ENCODE measurements around the gene PLCH2. TPM values are rescaled to one million over a fixed set of nuclear protein-coding genes. Genes with fewer than 3 reads are reported as not detected.

The PLCH2 gene
- total RNA-seq, 2 experiments from 2014 or later: 8.9 to 10.3 TPM

DNA sequence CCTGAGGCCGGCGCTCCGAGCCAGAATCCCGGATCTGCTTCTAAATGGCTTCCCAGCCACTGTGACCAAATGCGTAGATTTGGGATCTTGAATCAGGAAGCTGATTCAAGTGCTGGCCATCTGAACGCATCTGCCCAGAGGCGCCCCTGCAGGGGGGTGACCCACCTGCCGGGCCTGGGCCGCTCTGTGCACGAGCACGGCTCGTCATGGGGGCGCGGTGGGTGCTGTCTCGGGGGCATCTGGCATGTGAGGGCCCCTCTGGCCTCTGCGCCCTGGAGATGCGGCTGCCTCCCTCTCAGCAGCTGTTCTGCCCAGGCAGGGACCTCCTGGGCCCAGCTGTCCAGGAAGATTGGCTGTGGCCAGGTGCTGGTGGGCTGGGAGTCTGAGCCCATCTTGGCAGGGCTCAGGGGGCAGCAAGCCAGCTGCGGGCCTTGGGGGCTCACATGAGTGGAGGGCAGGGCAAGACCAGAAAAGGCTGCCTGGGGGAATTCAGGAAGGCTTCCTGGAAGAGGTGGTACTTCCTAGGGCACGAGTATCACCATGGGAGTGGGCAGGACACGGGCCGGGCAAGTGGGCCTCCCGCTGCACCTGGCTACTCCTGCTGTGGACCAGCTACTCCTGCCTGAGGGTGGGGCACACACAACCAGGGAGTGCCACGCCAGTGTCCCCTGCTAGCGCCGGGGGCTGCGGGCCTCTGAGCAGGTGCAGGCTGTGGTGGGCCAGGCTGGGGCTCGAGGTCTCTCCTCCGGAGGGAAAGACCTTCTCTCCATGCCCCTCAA lies 25.1 kb downstream of the PLCH2 start:
- no peaks in the 10 kb centered on the region for H3K9me3 Mint-ChIP-seq
- H3K4me1 Mint-ChIP-seq (ENCODE audit: low read depth): peaks cover 15% of the 10 kb centered on the region
- no peak overlapping the region for H3K27ac Mint-ChIP-seq
- no peak overlapping the region for H3K4me3 Mint-ChIP-seq
- CTCF ChIA-PET: interaction anchor here (1.0 to 1.5 kb wide), 3 partner anchors 25 to 86 kb away, joined by 3 to 4 read pairs (median 3); partner anchors contain the start of gene PANK4
- H3K36me3 Mint-ChIP-seq: no peaks in the 10 kb centered on the region
- POLR2A ChIA-PET: interaction anchor here (1.5 kb wide), 1 partner anchor 25 kb away, joined by 3 read pairs; no protein-coding TSS in a partner anchor
- DNase-seq: no peak
- intact Hi-C loops (cut with micrococcal nuclease): no loop called here
- H3K27me3 Mint-ChIP-seq: no peaks in the 10 kb centered on the region

DNA sequence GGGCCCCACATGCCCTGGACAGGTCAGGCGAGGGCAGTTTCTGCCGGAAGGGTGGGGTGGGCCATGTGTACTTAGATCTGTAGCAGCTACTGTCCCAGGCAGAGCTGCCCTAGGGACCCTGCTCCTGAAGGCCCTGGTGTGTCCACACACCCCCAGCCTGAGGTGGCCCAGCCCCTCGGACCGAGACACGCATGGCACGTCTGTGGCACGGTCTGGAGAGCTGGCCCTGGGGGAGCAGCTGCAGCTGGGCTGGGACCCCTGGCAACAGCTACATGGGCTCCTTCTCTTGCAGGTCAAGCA lies 25.7 kb downstream of the PLCH2 start:
- Mint-ChIP-seq H3K27ac (no peak overlapping the region), H3K27me3 (no peaks in the 10 kb centered on the region), H3K4me1 (ENCODE audit: low read depth) (peaks cover 13% of the 10 kb centered on the region), H3K36me3 (no peaks in the 10 kb centered on the region), H3K4me3 (no peak overlapping the region), H3K9me3 (no peaks in the 10 kb centered on the region)
- intact Hi-C loops (cut with micrococcal nuclease): no loop called here
- ChIA-PET POLR2A (no interaction called here), CTCF (interaction anchor here (1.4 kb wide), 1 partner anchor 46 kb away, joined by 4 read pairs; no protein-coding TSS in a partner anchor)
- DNase-seq: no peak

DNA sequence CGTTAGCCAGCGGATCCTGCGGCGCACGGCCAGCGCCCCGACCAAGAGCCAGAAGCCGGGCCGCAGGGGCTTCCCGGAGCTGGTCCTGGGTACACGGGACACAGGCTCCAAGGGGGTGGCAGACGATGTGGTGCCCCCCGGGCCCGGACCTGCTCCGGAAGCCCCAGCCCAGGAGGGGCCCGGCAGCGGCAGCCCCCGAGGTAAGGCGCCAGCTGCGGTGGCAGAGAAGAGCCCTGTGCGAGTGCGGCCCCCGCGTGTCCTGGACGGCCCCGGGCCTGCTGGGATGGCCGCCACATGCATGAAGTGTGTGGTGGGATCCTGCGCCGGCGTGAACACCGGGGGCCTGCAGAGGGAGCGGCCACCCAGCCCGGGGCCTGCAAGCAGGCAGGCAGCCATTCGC lies 26.1 kb downstream of the PLCH2 start:
- intact Hi-C loops (cut with micrococcal nuclease): no loop called here
- Mint-ChIP-seq H3K27me3 (no peaks in the 10 kb centered on the region), H3K36me3 (no peaks in the 10 kb centered on the region), H3K4me3 (no peak overlapping the region), H3K9me3 (no peaks in the 10 kb centered on the region), H3K27ac (no peak overlapping the region), H3K4me1 (ENCODE audit: low read depth) (peaks cover 13% of the 10 kb centered on the region)
- ChIA-PET POLR2A (no interaction called here), CTCF (no interaction called here)
- no peak for DNase-seq

DNA sequence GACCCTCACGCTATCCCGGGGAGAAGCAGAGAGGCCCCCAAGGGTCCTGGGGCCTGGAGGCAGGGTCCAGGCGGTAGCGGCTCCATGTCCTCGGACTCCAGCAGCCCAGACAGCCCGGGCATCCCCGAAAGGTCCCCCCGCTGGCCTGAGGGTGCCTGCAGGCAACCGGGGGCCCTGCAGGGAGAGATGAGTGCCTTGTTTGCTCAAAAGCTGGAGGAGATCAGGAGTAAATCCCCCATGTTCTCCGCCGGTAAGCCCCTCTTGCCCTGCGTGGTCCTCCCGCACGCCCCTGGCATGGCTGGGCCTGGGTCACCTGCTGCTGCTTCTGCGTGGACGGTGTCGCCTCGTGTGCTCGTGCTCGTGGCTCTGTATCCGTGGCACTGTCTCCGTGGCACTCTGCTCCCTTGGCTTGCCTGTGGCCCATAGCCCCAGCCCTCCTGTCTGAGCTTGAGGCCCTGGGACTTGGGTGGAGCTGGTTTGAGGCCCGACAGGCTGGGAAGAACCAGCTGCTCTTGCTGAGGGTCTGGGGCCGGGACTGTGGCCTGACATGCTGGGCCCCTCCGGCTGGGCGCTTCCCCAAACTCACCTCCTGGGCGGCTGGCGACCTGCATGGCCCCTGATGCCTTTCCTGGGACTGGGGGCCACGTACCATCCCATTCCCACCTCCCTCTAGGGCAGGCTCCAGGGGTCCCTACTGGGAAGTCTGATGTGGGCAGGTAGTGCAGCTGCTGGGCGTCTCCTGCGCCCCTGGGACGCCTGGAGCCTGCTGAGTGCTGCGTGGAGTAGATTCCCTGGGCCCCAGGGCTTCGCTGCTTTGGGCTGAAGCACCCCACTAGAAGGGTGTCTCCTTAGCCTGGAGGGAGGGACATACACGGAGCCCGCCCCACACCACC lies 26.8 kb downstream of the PLCH2 start:
- no peaks in the 10 kb centered on the region for H3K36me3 Mint-ChIP-seq
- no peak overlapping the region for H3K27ac Mint-ChIP-seq
- CTCF ChIA-PET: no interaction called here
- DNase-seq: no peak
- H3K4me3 Mint-ChIP-seq: no peak overlapping the region
- H3K9me3 Mint-ChIP-seq: no peaks in the 10 kb centered on the region
- POLR2A ChIA-PET: no interaction called here
- H3K27me3 Mint-ChIP-seq: no peaks in the 10 kb centered on the region
- intact Hi-C loops (cut with micrococcal nuclease): no loop called here
- peaks cover 13% of the 10 kb centered on the region for H3K4me1 Mint-ChIP-seq (ENCODE audit: low read depth)

DNA sequence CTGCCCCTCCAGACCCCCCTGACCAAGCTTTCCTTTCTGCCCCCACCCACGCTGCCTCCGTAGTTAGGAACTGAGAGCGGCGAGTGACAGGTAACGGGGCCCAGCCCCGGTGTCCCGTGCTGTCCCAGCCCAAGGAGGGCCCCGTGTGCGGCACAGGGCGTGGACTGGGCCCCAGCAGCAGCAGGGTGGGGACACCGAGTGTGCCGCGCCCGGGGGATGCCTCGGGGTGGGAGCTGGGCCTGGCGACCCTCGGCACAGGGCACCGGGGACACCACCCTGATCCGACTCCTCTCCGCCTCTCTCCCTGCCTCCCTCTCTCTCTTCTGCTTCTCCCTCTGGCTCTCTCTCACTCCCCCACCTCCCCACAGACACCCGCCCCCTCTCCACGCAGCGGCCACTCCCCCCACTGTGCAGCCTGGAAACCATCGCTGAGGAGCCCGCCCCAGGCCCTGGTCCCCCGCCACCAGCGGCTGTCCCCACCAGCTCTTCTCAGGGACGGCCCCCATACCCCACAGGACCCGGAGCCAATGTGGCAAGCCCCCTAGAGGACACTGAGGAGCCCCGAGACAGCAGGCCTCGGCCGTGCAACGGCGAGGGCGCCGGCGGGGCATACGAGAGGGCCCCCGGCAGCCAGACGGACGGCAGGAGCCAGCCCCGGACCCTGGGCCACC lies 27.6 kb downstream of the PLCH2 start:
- no peak overlapping the region for H3K27ac Mint-ChIP-seq
- POLR2A ChIA-PET: no interaction called here
- H3K36me3 Mint-ChIP-seq: no peaks in the 10 kb centered on the region
- DNase-seq: no peak
- intact Hi-C loops (cut with micrococcal nuclease): no loop called here
- H3K9me3 Mint-ChIP-seq: no peaks in the 10 kb centered on the region
- no peaks in the 10 kb centered on the region for H3K27me3 Mint-ChIP-seq
- peaks cover 13% of the 10 kb centered on the region for H3K4me1 Mint-ChIP-seq (ENCODE audit: low read depth)
- CTCF ChIA-PET: no interaction called here
- no peak overlapping the region for H3K4me3 Mint-ChIP-seq

DNA sequence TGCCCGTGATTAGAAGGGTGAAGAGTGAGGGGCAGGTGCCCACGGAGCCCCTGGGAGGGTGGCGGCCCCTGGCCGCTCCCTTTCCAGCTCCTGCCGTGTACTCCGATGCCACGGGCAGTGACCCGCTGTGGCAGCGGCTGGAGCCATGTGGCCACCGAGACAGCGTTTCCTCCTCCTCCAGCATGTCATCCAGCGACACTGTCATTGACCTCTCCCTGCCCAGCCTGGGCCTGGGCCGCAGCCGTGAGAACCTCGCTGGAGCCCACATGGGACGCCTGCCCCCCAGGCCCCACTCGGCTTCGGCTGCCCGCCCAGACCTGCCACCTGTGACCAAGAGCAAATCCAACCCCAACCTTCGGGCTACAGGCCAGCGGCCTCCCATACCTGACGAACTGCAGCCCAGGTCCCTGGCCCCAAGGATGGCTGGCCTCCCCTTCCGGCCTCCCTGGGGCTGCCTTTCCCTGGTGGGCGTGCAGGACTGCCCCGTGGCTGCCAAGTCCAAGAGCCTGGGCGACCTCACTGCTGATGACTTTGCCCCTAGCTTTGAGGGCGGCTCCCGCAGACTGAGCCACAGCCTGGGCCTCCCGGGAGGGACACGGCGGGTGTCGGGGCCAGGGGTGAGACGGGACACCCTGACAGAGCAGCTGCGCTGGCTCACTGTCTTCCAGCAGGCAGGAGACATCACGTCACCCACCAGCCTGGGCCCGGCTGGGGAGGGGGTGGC lies 28.3 kb downstream of the PLCH2 start:
- POLR2A ChIA-PET: no interaction called here
- DNase-seq: no peak
- Mint-ChIP-seq H3K4me1 (ENCODE audit: low read depth) (peaks cover 10% of the 10 kb centered on the region), H3K4me3 (no peak overlapping the region), H3K9me3 (no peaks in the 10 kb centered on the region), H3K27ac (no peak overlapping the region), H3K27me3 (no peaks in the 10 kb centered on the region), H3K36me3 (peaks cover 2% of the 10 kb centered on the region)
- CTCF ChIA-PET: no interaction called here
- intact Hi-C loops (cut with micrococcal nuclease): no loop called here

DNA sequence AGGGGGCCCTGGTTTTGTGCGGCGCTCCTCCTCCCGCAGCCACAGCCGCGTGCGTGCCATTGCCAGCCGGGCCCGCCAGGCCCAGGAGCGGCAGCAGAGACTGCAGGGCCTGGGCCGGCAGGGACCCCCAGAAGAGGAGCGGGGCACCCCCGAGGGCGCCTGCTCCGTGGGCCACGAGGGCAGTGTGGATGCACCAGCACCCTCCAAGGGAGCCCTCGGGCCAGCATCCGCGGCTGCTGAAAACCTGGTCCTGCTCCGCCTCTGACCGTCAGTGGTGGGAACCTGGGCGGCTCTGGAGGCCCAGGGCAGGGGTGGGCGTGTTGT lies 28.8 kb downstream of the PLCH2 start:
- ChIA-PET POLR2A (no interaction called here), CTCF (no interaction called here)
- Mint-ChIP-seq H3K4me3 (no peak overlapping the region), H3K27me3 (no peaks in the 10 kb centered on the region), H3K27ac (no peak overlapping the region), H3K4me1 (ENCODE audit: low read depth) (peaks cover 6% of the 10 kb centered on the region), H3K36me3 (peaks cover 4% of the 10 kb centered on the region), H3K9me3 (no peaks in the 10 kb centered on the region)
- intact Hi-C loops (cut with micrococcal nuclease): no loop called here
- no peak for DNase-seq

DNA sequence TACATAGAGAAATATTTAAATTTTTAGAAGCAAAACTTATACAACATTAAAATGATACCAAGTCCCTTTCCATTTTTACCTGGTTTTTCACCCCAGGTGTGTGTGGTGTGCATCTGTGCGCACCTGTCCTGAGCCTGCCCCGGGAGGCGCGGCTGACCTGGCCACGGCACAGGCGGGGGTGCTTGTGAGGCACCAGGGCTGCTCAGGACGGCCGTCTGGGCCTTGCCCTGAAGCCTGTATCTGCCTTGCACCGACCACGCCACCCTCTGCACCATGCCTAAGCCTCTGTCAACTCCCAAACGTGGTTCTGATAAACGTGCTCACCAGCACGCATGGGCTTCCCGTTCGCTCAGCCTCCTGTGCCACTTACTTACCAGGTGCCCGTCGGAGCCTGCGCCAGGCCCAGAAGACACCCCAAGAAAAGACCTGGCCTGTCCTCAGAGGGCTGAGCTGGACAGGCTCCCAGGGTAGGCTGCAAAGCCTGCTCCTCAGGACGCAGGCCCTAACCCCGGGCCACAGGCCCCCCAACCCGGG lies 29.4 kb downstream of the PLCH2 start:
- Mint-ChIP-seq H3K27ac (no peak overlapping the region), H3K27me3 (no peaks in the 10 kb centered on the region), H3K4me3 (no peak overlapping the region), H3K9me3 (no peaks in the 10 kb centered on the region), H3K4me1 (ENCODE audit: low read depth) (peaks cover under 1% of the 10 kb centered on the region), H3K36me3 (peaks cover 4% of the 10 kb centered on the region)
- CTCF ChIA-PET: no interaction called here
- no peak for DNase-seq
- POLR2A ChIA-PET: interaction anchor here (1.0 kb wide), 1 partner anchor 9 kb away, joined by 3 read pairs; no protein-coding TSS in a partner anchor
- intact Hi-C loops (cut with micrococcal nuclease): no loop called here

GRCh38 chr1:2506007-2506860 lies 30.1 kb downstream of the PLCH2 start:
- no peak overlapping the region for H3K4me3 Mint-ChIP-seq
- no peaks in the 10 kb centered on the region for H3K9me3 Mint-ChIP-seq
- ChIA-PET POLR2A (interaction anchor here (1.0 kb wide), 1 partner anchor 10 kb away, joined by 3 read pairs; no protein-coding TSS in a partner anchor), CTCF (interaction anchor here (1.0 kb wide), 1 partner anchor 42 kb away, joined by 3 read pairs; no protein-coding TSS in a partner anchor)
- DNase-seq: no peak
- no peak overlapping the region for H3K27ac Mint-ChIP-seq
- peaks cover 4% of the 10 kb centered on the region for H3K36me3 Mint-ChIP-seq
- H3K4me1 Mint-ChIP-seq (ENCODE audit: low read depth): no peaks in the 10 kb centered on the region
- intact Hi-C loops (cut with micrococcal nuclease): no loop called here
- no peaks in the 10 kb centered on the region for H3K27me3 Mint-ChIP-seq

- Mint-ChIP-seq H3K9me3 (no peaks in the 10 kb centered on the region), H3K27ac (no peak overlapping the region), H3K4me3 (no peak overlapping the region), H3K4me1 (ENCODE audit: low read depth) (no peaks in the 10 kb centered on the region), H3K36me3 (peaks cover 9% of the 10 kb centered on the region), H3K27me3 (no peaks in the 10 kb centered on the region)
- no peak for DNase-seq
- ChIA-PET CTCF (interaction anchor here (0.9 to 1.0 kb wide), 2 partner anchors 24 to 42 kb away, joined by 3 read pairs; no protein-coding TSS in a partner anchor), POLR2A (interaction anchor here (1.3 kb wide), 1 partner anchor 12 kb away, joined by 4 read pairs; no protein-coding TSS in a partner anchor)
- intact Hi-C loops (cut with micrococcal nuclease): no loop called here
Observed at GRCh38 chr1:2506901-2507565, 30.9 kb downstream of the PLCH2 start.

All from activated CD4-positive, alpha-beta memory T cell treated with anti-CD3 and anti-CD28 coated beads for 36 hours (primary cell).